Measurements from ENCODE around the gene GPR146.

GPR146 gene

GRCh38 chr7:1045069-1046063 is 1.0 kb downstream of the GPR146 start:
- DNase-seq: no peak

DNA sequence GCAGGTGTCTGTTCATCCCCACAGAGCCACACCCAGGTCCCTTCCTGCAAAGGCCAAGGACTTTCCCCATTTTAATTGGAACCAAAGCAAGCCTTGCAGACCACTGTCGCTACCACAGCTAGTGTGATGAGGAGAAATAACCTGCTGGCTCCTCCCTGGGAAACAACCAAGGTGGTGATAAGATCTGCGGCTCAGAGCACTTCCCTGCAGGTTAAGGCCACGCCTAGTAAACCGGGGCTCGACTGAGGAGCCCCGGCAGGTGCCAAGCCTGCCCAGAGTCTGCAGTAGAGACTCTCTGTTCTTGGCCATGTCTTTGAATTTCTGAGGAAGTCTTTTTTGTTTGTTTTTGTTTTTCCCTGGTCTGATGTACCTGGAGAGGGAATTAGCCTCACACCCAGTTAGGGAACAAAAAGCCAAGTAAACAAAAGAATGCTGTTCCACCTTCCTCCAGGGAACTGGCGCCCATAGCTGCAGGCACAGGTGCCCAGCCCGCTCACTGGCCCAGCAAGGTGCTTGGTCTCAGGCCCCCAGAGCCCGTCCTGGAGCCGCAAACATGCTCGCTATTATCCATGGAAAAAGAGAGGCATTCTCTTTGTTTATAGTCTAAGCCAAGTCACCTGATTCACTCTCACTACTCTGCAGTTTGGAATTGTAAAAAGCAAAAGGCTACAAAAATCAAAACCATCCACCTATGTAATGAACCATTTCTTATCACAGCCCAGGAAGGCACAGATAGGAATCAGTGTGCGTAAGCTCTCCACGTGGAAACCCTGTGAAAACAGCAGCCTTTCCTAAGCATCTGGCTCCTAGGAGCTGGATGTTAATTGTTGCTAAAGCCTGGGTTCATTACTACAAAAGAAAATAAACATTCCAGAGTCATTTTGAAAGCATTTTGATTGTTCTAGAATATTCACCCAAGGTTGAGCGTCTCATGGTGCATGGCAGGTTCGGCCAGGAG is 2.7 kb downstream of the GPR146 start:
- DNase-seq: no peak

DNA sequence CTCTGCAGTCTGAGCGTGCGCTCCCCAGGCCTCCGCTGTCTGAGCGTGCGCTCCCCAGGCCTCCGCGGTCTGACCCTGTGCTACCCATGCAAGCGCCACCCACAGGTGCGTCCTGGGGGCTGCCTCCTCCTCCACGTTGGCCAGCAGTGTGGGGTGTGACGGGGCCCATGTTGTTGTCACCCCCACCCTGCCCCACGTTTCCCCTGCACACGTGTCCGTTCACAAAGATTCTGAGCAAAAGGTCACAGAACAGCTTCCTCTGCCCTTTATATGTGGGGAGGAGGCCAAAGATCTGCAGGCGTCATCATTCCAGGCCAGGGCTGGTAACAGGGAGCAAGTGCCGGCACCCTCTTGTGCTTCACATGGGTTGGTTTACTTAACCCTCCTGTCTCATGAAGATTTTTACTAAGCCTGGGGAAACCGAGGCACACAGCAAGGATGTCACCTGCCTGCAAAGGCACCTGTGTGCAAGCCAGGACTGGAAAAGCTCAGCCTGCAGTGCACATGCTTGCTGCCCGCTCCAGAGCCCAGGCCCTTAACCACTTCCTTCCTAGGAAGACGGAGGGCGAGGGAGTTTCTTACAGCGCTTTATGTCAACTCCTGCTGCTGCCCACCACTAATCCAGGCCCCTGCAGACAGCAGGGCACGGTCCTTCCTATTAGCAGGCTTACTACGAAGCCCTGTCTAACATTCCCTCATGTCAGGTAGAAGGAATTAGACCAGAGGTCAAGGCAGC is 4.8 kb downstream of the GPR146 start:
- DNase-seq: no peak

DNA sequence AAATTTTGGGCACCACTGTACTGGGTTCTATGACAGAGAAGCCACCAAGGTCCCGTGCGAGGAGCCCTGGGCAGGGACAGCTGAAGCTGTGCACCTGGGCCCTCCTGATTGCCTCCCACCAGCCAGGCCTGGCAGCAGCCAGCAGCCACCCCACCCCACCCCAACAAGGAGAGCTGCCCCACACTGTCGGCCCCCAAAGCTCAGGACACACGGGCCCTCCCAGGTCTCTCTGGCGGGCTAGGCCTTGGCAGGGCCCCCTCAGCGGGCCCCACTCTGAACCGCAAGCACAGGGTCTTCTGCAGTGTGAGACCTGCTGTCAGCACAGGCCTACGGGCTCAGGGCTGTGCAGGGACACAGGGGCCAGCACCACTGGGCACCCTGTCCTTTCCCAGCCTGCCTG is 5.5 kb downstream of the GPR146 start:
- DNase-seq: no peak

- no peak for DNase-seq
Measured at GRCh38 chr7:1050254-1050906, 6.0 kb downstream of the GPR146 start.

- no peak for DNase-seq
Measured at GRCh38 chr7:1050956-1051690, 6.8 kb downstream of the GPR146 start.

DNA sequence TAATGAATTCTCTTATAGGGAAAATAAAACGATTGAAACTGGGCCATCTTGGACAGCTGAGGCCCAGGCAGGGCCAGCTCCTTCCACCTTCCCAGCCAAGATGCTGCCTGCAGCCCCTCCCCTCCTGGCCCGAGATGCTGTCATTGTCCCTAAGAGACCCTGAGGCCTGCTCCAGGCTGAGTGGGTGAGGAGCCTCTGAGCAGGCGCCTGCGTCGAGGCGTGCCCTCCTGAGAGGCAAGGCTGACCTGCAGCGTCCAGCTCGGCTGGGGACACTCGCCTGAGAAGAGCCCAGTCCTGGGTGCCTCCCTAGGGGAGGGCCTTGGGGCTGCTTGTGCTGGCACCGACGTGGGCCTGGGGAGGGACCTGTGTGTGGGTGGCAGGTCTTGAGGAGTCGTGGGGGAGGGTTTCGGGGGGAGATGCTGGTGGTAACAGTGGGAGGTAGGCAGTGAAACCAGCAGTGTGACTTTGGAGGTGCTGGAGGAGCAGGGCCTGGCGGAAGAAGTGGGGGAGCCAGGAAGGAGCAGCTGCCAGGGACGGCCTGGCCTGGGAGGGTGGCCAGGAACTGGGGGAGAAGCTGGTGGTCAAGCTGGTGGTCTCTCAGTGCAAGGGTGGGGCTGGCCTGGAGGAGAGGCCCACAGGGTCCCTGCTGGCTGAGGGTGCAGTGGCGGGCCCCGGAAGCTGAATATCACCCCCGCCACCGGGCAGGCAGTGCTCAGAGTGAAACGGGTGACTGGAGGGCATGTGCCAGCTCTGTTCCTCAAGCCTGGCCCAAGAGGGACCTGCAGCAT is 7.9 kb downstream of the GPR146 start:
- no peak for DNase-seq

DNA sequence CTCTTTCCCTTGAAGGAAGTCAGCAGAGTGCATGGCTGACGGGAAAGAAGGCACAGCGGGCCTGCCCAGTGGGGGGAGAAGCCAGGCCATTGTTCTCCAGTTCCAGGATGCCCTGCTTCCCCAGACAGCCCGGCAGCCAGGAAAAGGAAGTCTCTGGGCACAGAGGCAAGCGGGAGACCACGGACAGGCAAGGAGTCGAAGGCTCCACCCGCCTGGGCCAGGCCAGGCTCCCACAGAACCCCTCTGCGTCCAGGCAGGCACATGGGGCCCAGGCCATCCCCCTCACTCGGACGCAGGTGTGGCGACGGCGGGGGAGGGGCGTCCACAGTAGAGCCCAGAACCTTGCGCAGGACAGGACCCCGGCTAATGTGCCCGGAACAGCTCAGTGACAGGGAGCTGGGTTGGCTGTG is 8.7 kb downstream of the GPR146 start:
- no peak for DNase-seq

- DNase-seq: no peak
Measured at GRCh38 chr7:1053816-1054370, 9.5 kb downstream of the GPR146 start.

DNA sequence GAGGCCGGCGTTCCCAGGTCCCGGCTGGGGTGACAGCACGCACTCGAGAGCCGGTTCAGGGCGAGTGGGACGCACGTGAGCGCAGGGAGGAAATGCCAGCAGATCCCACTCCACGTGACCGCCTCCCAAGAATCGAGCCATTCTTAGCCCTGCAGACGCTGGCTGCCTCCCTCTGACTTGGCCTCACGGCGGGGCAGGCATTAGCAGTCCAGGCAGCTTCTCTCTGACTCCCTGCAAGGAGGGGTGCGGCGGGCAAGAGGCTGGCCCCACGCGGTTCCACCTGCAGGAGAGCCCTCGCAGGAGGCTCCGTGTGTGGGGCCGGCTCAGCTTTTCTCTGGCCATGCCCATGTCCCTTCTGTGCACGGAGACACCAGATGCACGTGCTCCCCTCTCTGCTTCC is 10.1 kb downstream of the GPR146 start:
- DNase-seq: no peak

- DNase-seq: no peak
Measured at GRCh38 chr7:1054861-1055450, 10.6 kb downstream of the GPR146 start.

DNA sequence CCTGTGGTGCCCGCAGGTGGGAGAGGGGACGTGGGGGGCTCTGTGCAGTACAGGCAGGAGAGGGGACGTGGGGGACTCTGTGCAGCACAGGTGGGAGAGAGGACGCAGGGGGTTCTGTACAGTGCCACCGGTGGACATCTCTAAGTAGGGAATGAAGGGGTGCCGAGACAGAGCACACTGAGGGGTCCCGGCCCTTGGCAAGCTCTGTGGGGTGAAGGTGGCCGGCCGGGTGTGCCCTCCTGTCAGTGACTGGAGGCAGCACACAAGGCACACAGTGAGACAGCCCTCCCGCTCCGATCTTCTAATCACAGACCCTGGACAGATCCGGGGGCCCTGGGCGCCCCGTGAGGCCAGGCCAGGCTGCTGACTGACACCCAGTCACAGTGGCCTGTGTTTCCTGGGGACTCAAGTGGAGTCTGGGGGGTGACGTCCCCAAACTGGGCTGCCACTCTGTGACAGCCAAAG is 11.2 kb downstream of the GPR146 start:
- no peak for DNase-seq

- DNase-seq: no peak
Measured at GRCh38 chr7:1055956-1056784, 11.8 kb downstream of the GPR146 start.

- no peak for DNase-seq
Measured at GRCh38 chr7:1056785-1057410, 12.6 kb downstream of the GPR146 start.

DNA sequence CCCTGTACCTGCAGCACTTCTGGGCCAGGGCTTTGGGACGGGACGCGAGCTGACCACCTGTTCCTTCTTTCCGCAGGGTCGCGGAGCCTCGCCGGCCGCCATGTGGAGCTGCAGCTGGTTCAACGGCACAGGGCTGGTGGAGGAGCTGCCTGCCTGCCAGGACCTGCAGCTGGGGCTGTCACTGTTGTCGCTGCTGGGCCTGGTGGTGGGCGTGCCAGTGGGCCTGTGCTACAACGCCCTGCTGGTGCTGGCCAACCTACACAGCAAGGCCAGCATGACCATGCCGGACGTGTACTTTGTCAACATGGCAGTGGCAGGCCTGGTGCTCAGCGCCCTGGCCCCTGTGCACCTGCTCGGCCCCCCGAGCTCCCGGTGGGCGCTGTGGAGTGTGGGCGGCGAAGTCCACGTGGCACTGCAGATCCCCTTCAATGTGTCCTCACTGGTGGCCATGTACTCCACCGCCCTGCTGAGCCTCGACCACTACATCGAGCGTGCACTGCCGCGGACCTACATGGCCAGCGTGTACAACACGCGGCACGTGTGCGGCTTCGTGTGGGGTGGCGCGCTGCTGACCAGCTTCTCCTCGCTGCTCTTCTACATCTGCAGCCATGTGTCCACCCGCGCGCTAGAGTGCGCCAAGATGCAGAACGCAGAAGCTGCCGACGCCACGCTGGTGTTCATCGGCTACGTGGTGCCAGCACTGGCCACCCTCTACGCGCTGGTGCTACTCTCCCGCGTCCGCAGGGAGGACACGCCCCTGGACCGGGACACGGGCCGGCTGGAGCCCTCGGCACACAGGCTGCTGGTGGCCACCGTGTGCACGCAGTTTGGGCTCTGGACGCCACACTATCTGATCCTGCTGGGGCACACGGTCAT is 13.3 kb downstream of the GPR146 start:
- DNase-seq: no peak

- no peak for DNase-seq
Measured at GRCh38 chr7:1058311-1058710, 14.0 kb downstream of the GPR146 start.

GRCh38 chr7:1058821-1059199 is 14.5 kb downstream of the GPR146 start:
- DNase-seq: no peak

Measured in NCI-H524 (cell line).